IMR-90 (cell line): ENCODE measurements around the gene HNMT. TPM values are rescaled to one million over a fixed set of nuclear protein-coding genes. Genes with fewer than 3 reads are reported as not detected.
"Not testable (repeated sequence)": the region's sequence is repeated elsewhere in the genome, so short reads cannot be mapped to it uniquely, and the experiment has no call there.

Source experiments
- ATAC-seq: fragments of 200-7000 bp; cut with Tn5 transposase; 2 replicates; pipeline ENCODE4 v1.9.1; 2020; ENCODE audit warnings: low read depth, mild to moderate bottlenecking, moderate library complexity
- BruUV-seq: library from RNA; stranded (reverse); fragments of 400-500 nt; replicated peaks from 2 replicates; lab custom pipeline; 2021; lab: Mats Ljungman, UMichigan
- CTCF ChIA-PET: fragments of 300-600 bp; formaldehyde crosslinking; extraction: SDS; loops from one replicate; lab custom pipeline; 2021; ENCODE audit warnings: antibody characterized with exemption; lab: Yijun Ruan, JAX
- POLR2A ChIA-PET: fragments of 300-600 bp; sonication (Branson Sonifier 250); formaldehyde crosslinking; loops from one replicate; lab custom pipeline; 2022; ENCODE audit warnings: antibody characterized with exemption; ENCODE audit not compliant: unreplicated experiment; lab: Charles Lee
- DNase-seq: peaks from one replicate; pipeline ENCODE4 v3.0.0; 2013
- H2AFZ ChIP-seq: replicated peaks from 2 replicates; pipeline ENCODE3; 2013; ENCODE audit warnings: low read length, mild to moderate bottlenecking; ENCODE audit not compliant: poor library complexity
- H2AK5ac ChIP-seq: 2 replicates; pipeline ENCODE4 v1.6.1; 2013; ENCODE audit warnings: low read depth, low read length, inconsistent platforms
- H2AK9ac ChIP-seq: replicated peaks from 2 replicates; pipeline ENCODE3; 2013; ENCODE audit warnings: mild to moderate bottlenecking, low read depth, low read length, moderate library complexity; ENCODE audit not compliant: poor library complexity
- H2BK120ac ChIP-seq: 2 replicates; pipeline ENCODE4 v1.6.1; 2013; ENCODE audit warnings: low read depth, low read length, inconsistent platforms
- H2BK15ac ChIP-seq: 3 replicates; pipeline ENCODE4 v1.6.1; 2013; ENCODE audit warnings: low read depth, low read length, inconsistent platforms
- H2BK20ac ChIP-seq: 2 replicates; pipeline ENCODE4 v1.6.1; 2013; ENCODE audit warnings: low read depth, mild to moderate bottlenecking, inconsistent platforms, low read length, moderate library complexity
- H2BK5ac ChIP-seq: 2 replicates; pipeline ENCODE4 v1.6.1; 2013; ENCODE audit warnings: mild to moderate bottlenecking, low read depth, low read length, inconsistent platforms; ENCODE audit not compliant: poor library complexity, severe bottlenecking
- H3K14ac ChIP-seq: replicated peaks from 2 replicates; pipeline ENCODE4 v1.6.1; 2013; ENCODE audit warnings: low read depth, low read length, inconsistent platforms
- H3K18ac ChIP-seq: 2 replicates; pipeline ENCODE4 v1.6.1; 2013; ENCODE audit warnings: low read depth, low read length, control low read depth
- H3K23ac ChIP-seq: 2 replicates; pipeline ENCODE4 v1.6.1; 2013; ENCODE audit warnings: low read depth, low read length, inconsistent platforms
- H3K27ac ChIP-seq: 2 replicates; pipeline ENCODE4 v1.5.1; 2013; ENCODE audit warnings: mild to moderate bottlenecking, control low read depth, low read length; ENCODE audit not compliant: insufficient read depth
- H3K27me3 ChIP-seq: 2 replicates; pipeline ENCODE4 v1.6.1; 2013; ENCODE audit warnings: low read length; ENCODE audit not compliant: control insufficient read depth, insufficient read depth
- H3K36me3 ChIP-seq: 2 replicates; pipeline ENCODE4 v1.6.1; 2013; ENCODE audit warnings: low read length, mixed read lengths; ENCODE audit not compliant: control insufficient read depth, insufficient read depth
- H3K4ac ChIP-seq: 2 replicates; pipeline ENCODE4 v1.6.1; 2013; ENCODE audit warnings: low read depth, low read length, inconsistent platforms
- H3K4me1 ChIP-seq: 2 replicates; pipeline ENCODE4 v1.6.1; 2013; ENCODE audit warnings: low read length, mixed read lengths; ENCODE audit not compliant: control insufficient read depth, insufficient read depth
- H3K4me2 ChIP-seq: 2 replicates; pipeline ENCODE4 v1.6.1; 2013; ENCODE audit warnings: low read depth, mild to moderate bottlenecking, control low read depth, low read length, moderate library complexity
- H3K4me3 ChIP-seq: 2 replicates; pipeline ENCODE4 v1.5.1; 2013; ENCODE audit warnings: low read depth, mild to moderate bottlenecking, control low read depth, low read length, moderate library complexity; ENCODE audit not compliant: insufficient read depth
- H3K56ac ChIP-seq: 2 replicates; pipeline ENCODE4 v1.6.1; 2013; ENCODE audit warnings: low read length, inconsistent platforms; ENCODE audit not compliant: insufficient read depth; ENCODE audit errors: extremely low read depth
- H3K79me1 ChIP-seq, 2 experiments: 2 replicates each; pipeline ENCODE4 v1.6.1; 2013; ENCODE audit warnings: low read length in 2 of 2, inconsistent platforms in 1 of 2, low read depth in 1 of 2
- H3K9ac ChIP-seq: 2 replicates; pipeline ENCODE4 v1.6.1; 2013; ENCODE audit warnings: low read depth, low read length, control low read depth
- H3K9me1 ChIP-seq: 2 replicates; pipeline ENCODE4 v1.6.1; 2013; ENCODE audit warnings: low read length, inconsistent platforms; ENCODE audit not compliant: insufficient read depth
- H3K9me3 ChIP-seq: 2 replicates; pipeline ENCODE4 v1.6.1; 2013; ENCODE audit warnings: low read length; ENCODE audit not compliant: control insufficient read depth, insufficient read depth
- H4K20me1 ChIP-seq: 2 replicates; pipeline ENCODE4 v1.6.1; 2013; ENCODE audit warnings: low read length, inconsistent platforms; ENCODE audit not compliant: insufficient read depth
- H4K5ac ChIP-seq: 2 replicates; pipeline ENCODE4 v1.6.1; 2013; ENCODE audit warnings: mild to moderate bottlenecking, low read depth, low read length, control low read depth
- H4K8ac ChIP-seq, 2 experiments: 2 replicates each; pipeline ENCODE4 v1.6.1; 2013; ENCODE audit warnings: low read depth in 2 of 2, low read length in 2 of 2, control low read depth in 1 of 2, inconsistent platforms in 1 of 2
- H4K91ac ChIP-seq: 2 replicates; pipeline ENCODE4 v1.6.1; 2013; ENCODE audit warnings: low read depth, low read length, inconsistent platforms; ENCODE audit not compliant: insufficient read depth
- CHD1 ChIP-seq: IDR thresholded peaks from 2 replicates; pipeline ENCODE4 v1.6.1; 2012; ENCODE audit warnings: low read depth, low read length, improper control_type of control experiment
- MAFK ChIP-seq: IDR thresholded peaks from 2 replicates; pipeline ENCODE4 v1.6.1; 2012; ENCODE audit warnings: low read depth, low read length, improper control_type of control experiment
- WGBS, 2 experiments: methylation state at CpG; one replicate each; pipeline versions ENCODE4 v1.1.5 to v1.1.7; 2013; ENCODE audit warnings: missing lambda C conversion rate in 2 of 2; ENCODE audit not compliant: insufficient read length in 1 of 2; ENCODE audit errors: extremely low coverage in 2 of 2; 5-methylcytosine and 5-hydroxymethylcytosine counted together
- dilution Hi-C: fragments of 300-500 bp; cut with HindIII; formaldehyde crosslinking; loops from one replicate; pipeline ENCODE4 v1.14.3; 2018; ENCODE audit warnings: low sequenced_read_pairs; ENCODE audit not compliant: unreplicated experiment
- in situ Hi-C: fragments of 300-500 bp; cut with MboI; formaldehyde crosslinking; loops from 3 replicates; pipeline ENCODE4 v1.14.3; 2019; ENCODE audit warnings: low sequenced_read_pairs, inconsistent platforms, mixed read lengths
- intact Hi-C: fragments of 100-400 bp; cut with micrococcal nuclease; formaldehyde crosslinking; loops from 2 replicates; pipeline ENCODE4 v1.10.0; 2022
- polyA plus RNA-seq, 3 experiments: library from polyadenylated mRNA; depleted of rRNA; stranded (reverse); fragments of >200 nt; gene quantifications; 2 replicates each; pipeline ENCODE4 v1.2.3, GENCODE V29; 2012; ENCODE audit warnings: low replicate concordance in 1 of 3
- total RNA-seq: library from RNA; depleted of rRNA; stranded (reverse); fragments of >200 nt; gene quantifications from 2 replicates; pipeline ENCODE4 v1.2.3, GENCODE V29; 2012

HNMT gene
- total and polyA plus RNA-seq, 2 of the 4 experiments (the other 2 are of a cell fraction), result 6.4 to 14.2 TPM

GRCh38 chr2:137921105-137921880 is 43.0 kb upstream of the HNMT start:
- no peak overlapping the region for H3K27ac ChIP-seq
- in situ Hi-C loops (loop anchor here (25.0 kb wide), 1 partner anchor 866 kb away; the partner anchor contains the start of gene NXPH2), intact Hi-C loops (no loop called here), dilution Hi-C loops (no loop called here)
- H3K56ac ChIP-seq, result no peak overlapping the region
- H2BK5ac ChIP-seq, result no peak overlapping the region
- TF ChIP-seq MAFK, result peak; percentile 39
- no peak for TF ChIP-seq CHD1
- no peak overlapping the region for H2AFZ ChIP-seq
- H2AK5ac ChIP-seq, result no peak overlapping the region
- no peak overlapping the region for H3K14ac ChIP-seq
- H3K4ac ChIP-seq, result no peak overlapping the region
- H3K4me3 ChIP-seq, result no peak overlapping the region
- no peaks in the 10 kb centered on the region for H3K36me3 ChIP-seq
- H2AK9ac ChIP-seq, result no peak overlapping the region
- H3K9me3 ChIP-seq, result no peaks in the 10 kb centered on the region
- H2BK15ac ChIP-seq, result no peak overlapping the region
- no peak for DNase-seq
- no peak overlapping the region for H4K91ac ChIP-seq
- no peaks in the 10 kb centered on the region for H3K9me1 ChIP-seq
- no peak for ATAC-seq
- ChIA-PET POLR2A (no interaction called here), CTCF (no interaction called here)
- no peak overlapping the region for H2BK20ac ChIP-seq
- no peak overlapping the region for H4K8ac ChIP-seq
- no peak overlapping the region for H4K5ac ChIP-seq
- no peak overlapping the region for H3K9ac ChIP-seq
- H3K4me1 ChIP-seq, result peaks cover 3% of the 10 kb centered on the region
- no peak overlapping the region for H2BK120ac ChIP-seq
- peaks cover 3% of the 10 kb centered on the region; the same call in 1 of the 2 replicates for H3K27me3 ChIP-seq
- no peak overlapping the region for H3K23ac ChIP-seq
- H3K18ac ChIP-seq, result no peak overlapping the region
- WGBS, 2 experiments, result 80% methylated on average over 1 of the region's 2 CpGs; no CpG with 5 or more reads in 1 of the 2 experiments
- BruUV-seq, result no TSS peak
- H4K20me1 ChIP-seq, result no peaks in the 10 kb centered on the region
- no peak overlapping the region for H3K4me2 ChIP-seq
- H3K79me1 ChIP-seq, result no peaks in the 10 kb centered on the region

- intact Hi-C loops, H3K9me3 ChIP-seq, H2AFZ ChIP-seq, H2AK9ac ChIP-seq, H3K79me1 ChIP-seq, H2BK20ac ChIP-seq, H3K4me2 ChIP-seq, H3K56ac ChIP-seq, H4K5ac ChIP-seq, H3K4ac ChIP-seq, H2BK120ac ChIP-seq, H3K18ac ChIP-seq, POLR2A ChIA-PET, DNase-seq, H3K9ac ChIP-seq, H3K27ac ChIP-seq, CTCF ChIA-PET, H3K36me3 ChIP-seq, H3K4me3 ChIP-seq, H3K4me1 ChIP-seq, H4K20me1 ChIP-seq, H2BK15ac ChIP-seq, H3K27me3 ChIP-seq, H4K8ac ChIP-seq, ATAC-seq, H2AK5ac ChIP-seq, H4K91ac ChIP-seq, BruUV-seq, H3K9me1 ChIP-seq, H3K23ac ChIP-seq, H2BK5ac ChIP-seq, H3K14ac ChIP-seq, dilution Hi-C loops: not testable (repeated sequence)
- in situ Hi-C loops, result loop anchor here (25.0 kb wide), 1 partner anchor 865 kb away; the partner anchor contains the start of gene NXPH2
Observed at GRCh38 chr2:137922171-137922570, 42.1 kb upstream of the HNMT start.
